GM23248 (cell line): ENCODE data around the gene SIGLEC15. TPM values are rescaled to one million over a fixed set of nuclear protein-coding genes. Genes with fewer than 3 reads are reported as not detected.
"Not testable (repeated sequence)": the region's sequence is repeated elsewhere in the genome, so short reads cannot be mapped to it uniquely, and the experiment has no call there.

Source experiments
- DNase-seq: peaks from one replicate; pipeline ENCODE4 v3.0.0-alpha.2; 2015
- H2AFZ ChIP-seq: fragments of 200-600 bp; sonication (generic); 2 replicates; pipeline ENCODE4 v1.6.1; 2016; ENCODE audit warnings: antibody characterized with exemption
- H3F3A ChIP-seq: fragments of 200-600 bp; sonication (generic); 2 replicates; pipeline ENCODE4 v1.6.1; 2016; ENCODE audit warnings: mild to moderate bottlenecking, antibody characterized with exemption, mixed run types; ENCODE audit not compliant: insufficient read depth
- H3K27ac ChIP-seq: fragments of 200-600 bp; sonication (generic); 2 replicates; pipeline ENCODE4 v1.5.1; 2016; ENCODE audit warnings: mild to moderate bottlenecking
- H3K27me3 ChIP-seq: fragments of 200-600 bp; sonication (generic); replicated peaks from 2 replicates; pipeline ENCODE4 v1.6.1; 2016; ENCODE audit warnings: mild to moderate bottlenecking; ENCODE audit not compliant: insufficient read depth
- H3K36me3 ChIP-seq: fragments of 200-600 bp; sonication (generic); 2 replicates; pipeline ENCODE4 v1.6.1; 2016; ENCODE audit warnings: low read depth, mild to moderate bottlenecking
- H3K4me1 ChIP-seq: fragments of 200-600 bp; sonication (generic); 2 replicates; pipeline ENCODE4 v1.6.1; 2016; ENCODE audit warnings: mild to moderate bottlenecking; ENCODE audit not compliant: insufficient read depth
- H3K4me2 ChIP-seq: fragments of 200-600 bp; sonication (generic); one replicate; pipeline ENCODE4 v1.6.1; 2016; ENCODE audit warnings: mild to moderate bottlenecking; ENCODE audit not compliant: unreplicated experiment
- H3K4me3 ChIP-seq: fragments of 200-600 bp; sonication (generic); 2 replicates; pipeline ENCODE4 v1.5.1; 2016; ENCODE audit warnings: mild to moderate bottlenecking
- H3K79me2 ChIP-seq: fragments of 200-600 bp; sonication (generic); 2 replicates; pipeline ENCODE4 v1.6.1; 2016; ENCODE audit warnings: mild to moderate bottlenecking; ENCODE audit not compliant: insufficient read depth
- H3K9ac ChIP-seq: fragments of 200-600 bp; sonication (generic); 2 replicates; pipeline ENCODE4 v1.6.1; 2016; ENCODE audit warnings: mild to moderate bottlenecking
- H3K9me2 ChIP-seq: fragments of 200-600 bp; sonication (generic); 2 replicates; pipeline ENCODE4 v1.6.1; 2016; ENCODE audit warnings: mixed run types, mild to moderate bottlenecking, moderate library complexity; ENCODE audit not compliant: insufficient read depth
- H3K9me3 ChIP-seq: fragments of 200-600 bp; sonication (generic); one replicate; pipeline ENCODE4 v1.6.1; 2017; ENCODE audit warnings: low read depth
- H4K20me1 ChIP-seq: fragments of 200-600 bp; sonication (generic); 2 replicates; pipeline ENCODE4 v1.6.0; 2016; ENCODE audit not compliant: insufficient read depth
- EZH2 ChIP-seq: fragments of 200-600 bp; sonication (generic); IDR thresholded peaks from 2 replicates; pipeline ENCODE4 v1.6.1; 2018; ENCODE audit warnings: antibody characterized with exemption, mild to moderate bottlenecking; ENCODE audit not compliant: insufficient read depth, poor library complexity, severe bottlenecking
- EZH2phosphoT487 ChIP-seq: fragments of 200-600 bp; sonication (generic); IDR thresholded peaks from 2 replicates; pipeline ENCODE4 v1.6.1; 2018; ENCODE audit warnings: antibody characterized with exemption, moderate library complexity, mild to moderate bottlenecking, low read depth; ENCODE audit not compliant: insufficient read depth
- WGBS, 2 experiments: methylation state at CpG; one replicate each; pipeline ENCODE4 v1.1.6; 2015 to 2017; ENCODE audit warnings: low lambda C conversion rate in 2 of 2, low coverage in 1 of 2; ENCODE audit errors: missing lambda C conversion rate in 2 of 2; 5-methylcytosine and 5-hydroxymethylcytosine counted together
- in situ Hi-C: fragments of 300-500 bp; cut with MboI; formaldehyde crosslinking; loops from 2 replicates; pipeline ENCODE4 v1.15.0; 2020
- polyA plus RNA-seq: library from polyadenylated mRNA; unstranded; fragments of >200 nt; fragmentation: Nextera tagmentation; extraction: Ambion mirVana; gene quantifications from 2 replicates; pipeline ENCODE4 v1.2.1, GENCODE V29; 2016
- total RNA-seq: library from RNA; depleted of rRNA; stranded (reverse); fragments of >200 nt; shearing (Covaris generic); gene quantifications from 2 replicates; pipeline ENCODE4 v1.2.3, GENCODE V29; 2014

SIGLEC15 gene
- total and polyA plus RNA-seq, 2 experiments from 2014 or later: 0.22 to 0.69 TPM

DNA sequence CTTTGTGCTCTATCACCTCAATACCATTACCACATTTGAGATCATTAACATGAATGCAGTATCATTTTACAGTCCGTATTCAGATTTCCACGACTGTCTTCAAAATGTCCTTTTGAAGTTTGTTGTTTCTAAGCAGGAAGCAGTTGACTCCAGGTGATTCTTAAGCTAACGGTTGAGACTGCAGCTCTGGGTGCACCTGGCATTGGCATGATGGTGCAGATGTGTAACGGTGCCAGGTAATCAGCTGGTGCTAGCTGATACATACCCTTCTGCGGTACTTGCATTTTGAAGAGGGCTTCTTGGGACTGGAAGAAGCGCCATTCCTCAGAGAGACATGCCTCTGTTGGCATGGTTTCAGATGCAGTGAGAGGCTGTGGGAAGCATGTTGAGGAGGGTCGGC, 19.5 kb downstream of the SIGLEC15 start:
- peaks cover 25% of the 10 kb centered on the region; the same call in 1 of the 2 replicates for H3F3A ChIP-seq
- no peak overlapping the region for H3K4me2 ChIP-seq
- no peaks in the 10 kb centered on the region for H3K79me2 ChIP-seq
- H3K9me2 ChIP-seq: no peaks in the 10 kb centered on the region
- 89 to 90% methylated on average over 7 of the region's 7 CpGs for WGBS, 2 experiments
- no peak for TF ChIP-seq EZH2phosphoT487
- TF ChIP-seq EZH2: no peak
- no peak overlapping the region for H3K4me3 ChIP-seq
- H3K36me3 ChIP-seq: peaks cover 18% of the 10 kb centered on the region
- H3K9me3 ChIP-seq: no peaks in the 10 kb centered on the region
- no peaks in the 10 kb centered on the region for H4K20me1 ChIP-seq
- no peak overlapping the region for H2AFZ ChIP-seq
- no peak overlapping the region for H3K27ac ChIP-seq
- H3K9ac ChIP-seq: no peak overlapping the region
- in situ Hi-C loops: no loop called here
- no peak for DNase-seq
- H3K27me3 ChIP-seq: no peaks in the 10 kb centered on the region
- no peaks in the 10 kb centered on the region; the same call in 1 of the 2 replicates for H3K4me1 ChIP-seq

DNA sequence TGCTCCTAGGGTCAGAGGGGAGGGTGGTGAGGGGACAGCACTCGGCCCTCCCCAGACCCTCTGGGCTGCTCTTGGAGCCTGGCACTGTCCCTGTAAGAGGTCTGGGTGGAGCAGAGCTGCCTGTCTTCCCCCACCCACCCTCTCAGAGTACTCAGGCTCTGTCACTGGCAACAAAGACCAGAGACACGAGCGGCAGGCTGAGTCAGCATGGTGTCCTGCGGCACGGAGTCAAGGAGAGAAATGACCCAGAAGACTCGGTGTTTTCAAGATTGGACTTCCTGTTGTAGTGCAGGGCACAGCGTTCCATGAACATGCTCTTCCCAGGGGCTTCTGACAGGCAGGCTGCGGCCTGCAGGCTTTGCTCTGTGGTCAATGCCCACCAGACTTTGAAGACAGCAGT, 19.9 kb downstream of the SIGLEC15 start:
- H3K9me2 ChIP-seq: no peaks in the 10 kb centered on the region
- DNase-seq: no peak
- no peak for TF ChIP-seq EZH2
- no peak for TF ChIP-seq EZH2phosphoT487
- H2AFZ ChIP-seq: no peak overlapping the region
- in situ Hi-C loops: no loop called here
- no peaks in the 10 kb centered on the region for H4K20me1 ChIP-seq
- 91 to 94% methylated on average over 8 of the region's 8 CpGs for WGBS, 2 experiments
- peaks cover 18% of the 10 kb centered on the region for H3K36me3 ChIP-seq
- no peaks in the 10 kb centered on the region for H3K9me3 ChIP-seq
- H3K4me3 ChIP-seq: no peak overlapping the region
- no peaks in the 10 kb centered on the region for H3K27me3 ChIP-seq
- H3K4me2 ChIP-seq: no peak overlapping the region
- no peak overlapping the region for H3K9ac ChIP-seq
- no peaks in the 10 kb centered on the region for H3K79me2 ChIP-seq
- H3K4me1 ChIP-seq: no peaks in the 10 kb centered on the region; the same call in 1 of the 2 replicates
- H3K27ac ChIP-seq: no peak overlapping the region
- H3F3A ChIP-seq: peaks cover 25% of the 10 kb centered on the region; the same call in 1 of the 2 replicates

DNA sequence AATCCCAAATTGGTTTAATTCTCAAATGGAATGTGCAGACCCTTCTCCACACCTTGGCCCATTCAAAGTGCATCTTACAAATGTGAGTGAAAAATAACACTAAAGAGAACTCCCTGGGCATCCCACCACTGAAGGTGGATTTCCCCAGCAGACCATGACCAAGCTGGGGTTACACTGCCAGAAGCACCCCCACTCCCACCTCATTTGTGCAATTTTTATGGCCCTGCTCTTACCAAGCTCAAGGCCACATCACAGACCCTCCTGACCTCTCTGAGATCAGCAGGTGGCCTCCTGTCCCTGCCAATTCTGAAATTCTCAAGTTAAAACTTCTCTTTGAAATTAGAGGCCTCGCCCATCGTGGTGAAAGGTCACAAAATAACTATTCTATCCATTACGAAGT, 21.6 kb downstream of the SIGLEC15 start:
- no peak overlapping the region for H3K9ac ChIP-seq
- H3K79me2 ChIP-seq: 0 out of 2 replicates have a peak, but pooled peaks cover 3% of the 10 kb centered on the region
- no peak overlapping the region for H3K27ac ChIP-seq
- H3K4me1 ChIP-seq: no peaks in the 10 kb centered on the region
- in situ Hi-C loops: no loop called here
- H3K9me2 ChIP-seq: no peaks in the 10 kb centered on the region
- WGBS, 2 experiments: 95 to 98% methylated on average over 3 of the region's 3 CpGs
- peaks cover 33% of the 10 kb centered on the region for H3K36me3 ChIP-seq
- H4K20me1 ChIP-seq: no peaks in the 10 kb centered on the region
- H3K9me3 ChIP-seq: no peaks in the 10 kb centered on the region
- no peak overlapping the region for H2AFZ ChIP-seq
- peaks cover 25% of the 10 kb centered on the region; the same call in 1 of the 2 replicates for H3F3A ChIP-seq
- TF ChIP-seq EZH2phosphoT487 (no peak), EZH2 (no peak)
- DNase-seq: no peak
- H3K4me3 ChIP-seq: no peak overlapping the region
- no peak overlapping the region for H3K4me2 ChIP-seq
- no peaks in the 10 kb centered on the region for H3K27me3 ChIP-seq

DNA sequence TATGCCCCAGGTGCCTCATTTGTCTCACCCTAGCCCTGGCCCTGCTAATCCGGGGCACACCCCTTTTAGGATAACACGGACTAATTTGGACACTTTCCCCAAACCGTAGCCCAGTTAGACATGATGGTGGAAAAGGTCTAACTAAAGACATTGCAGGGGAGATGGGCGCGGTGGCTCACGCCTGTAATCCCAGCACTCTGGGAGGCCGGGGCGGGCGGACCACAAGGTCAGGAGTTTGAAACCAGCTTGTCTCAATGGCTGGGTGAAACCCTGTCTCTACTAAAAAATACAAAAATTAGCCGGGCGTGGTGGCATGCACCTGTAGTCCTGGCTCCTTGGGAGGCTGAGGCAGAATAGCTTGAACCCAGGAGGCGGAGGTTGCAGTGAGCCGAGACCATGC, 23.2 kb downstream of the SIGLEC15 start:
- H2AFZ ChIP-seq, H3K4me3 ChIP-seq, H3K27ac ChIP-seq, H3K4me2 ChIP-seq, H3K27me3 ChIP-seq, H4K20me1 ChIP-seq, in situ Hi-C loops, H3K79me2 ChIP-seq, H3K4me1 ChIP-seq, H3K9me2 ChIP-seq, H3K9me3 ChIP-seq, H3K9ac ChIP-seq, DNase-seq: not testable (repeated sequence)
- H3K36me3 ChIP-seq: peaks cover 49% of the 10 kb centered on the region
- 94 to 95% methylated on average over 13 of the region's 13 CpGs for WGBS, 2 experiments
- peaks cover 30% of the 10 kb centered on the region; the same call in 1 of the 2 replicates for H3F3A ChIP-seq

DNA sequence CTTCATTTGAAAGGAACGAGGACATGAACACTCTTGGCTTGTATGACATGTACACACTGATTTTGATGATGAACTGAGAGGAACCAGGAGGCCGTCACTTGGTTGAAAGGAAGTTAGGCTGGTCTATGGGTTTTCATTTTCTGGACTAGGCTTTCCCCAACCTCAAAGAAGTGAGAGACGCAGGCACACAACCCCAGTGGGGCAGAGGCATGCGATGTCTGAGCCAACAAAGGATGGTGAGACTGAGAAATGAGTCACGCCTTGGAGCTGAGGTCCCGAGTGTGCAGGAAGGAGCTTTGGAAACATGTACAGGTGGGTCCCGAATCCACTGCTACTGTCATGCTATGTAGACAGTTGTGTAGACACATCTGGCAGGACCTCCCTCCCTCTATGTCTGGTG, 24.1 kb downstream of the SIGLEC15 start:
- H3K4me1 ChIP-seq: no peaks in the 10 kb centered on the region
- peaks cover 56% of the 10 kb centered on the region for H3K36me3 ChIP-seq
- in situ Hi-C loops: no loop called here
- no peak for DNase-seq
- 93 to 95% methylated on average over 7 of the region's 7 CpGs for WGBS, 2 experiments
- H3K9me2 ChIP-seq: no peaks in the 10 kb centered on the region
- H3K79me2 ChIP-seq: 0 out of 2 replicates have a peak, but pooled peaks cover 3% of the 10 kb centered on the region
- H2AFZ ChIP-seq: no peak overlapping the region
- no peaks in the 10 kb centered on the region for H3K9me3 ChIP-seq
- TF ChIP-seq EZH2phosphoT487: no peak
- TF ChIP-seq EZH2: no peak
- no peak overlapping the region for H3K4me3 ChIP-seq
- no peak overlapping the region for H3K4me2 ChIP-seq
- no peaks in the 10 kb centered on the region for H3K27me3 ChIP-seq
- no peaks in the 10 kb centered on the region for H4K20me1 ChIP-seq
- H3K27ac ChIP-seq: no peak overlapping the region
- H3F3A ChIP-seq: peaks cover 25% of the 10 kb centered on the region; the same call in 1 of the 2 replicates
- H3K9ac ChIP-seq: no peak overlapping the region
